ENCODE results near the gene TMEM72.

The TMEM72 gene

DNA sequence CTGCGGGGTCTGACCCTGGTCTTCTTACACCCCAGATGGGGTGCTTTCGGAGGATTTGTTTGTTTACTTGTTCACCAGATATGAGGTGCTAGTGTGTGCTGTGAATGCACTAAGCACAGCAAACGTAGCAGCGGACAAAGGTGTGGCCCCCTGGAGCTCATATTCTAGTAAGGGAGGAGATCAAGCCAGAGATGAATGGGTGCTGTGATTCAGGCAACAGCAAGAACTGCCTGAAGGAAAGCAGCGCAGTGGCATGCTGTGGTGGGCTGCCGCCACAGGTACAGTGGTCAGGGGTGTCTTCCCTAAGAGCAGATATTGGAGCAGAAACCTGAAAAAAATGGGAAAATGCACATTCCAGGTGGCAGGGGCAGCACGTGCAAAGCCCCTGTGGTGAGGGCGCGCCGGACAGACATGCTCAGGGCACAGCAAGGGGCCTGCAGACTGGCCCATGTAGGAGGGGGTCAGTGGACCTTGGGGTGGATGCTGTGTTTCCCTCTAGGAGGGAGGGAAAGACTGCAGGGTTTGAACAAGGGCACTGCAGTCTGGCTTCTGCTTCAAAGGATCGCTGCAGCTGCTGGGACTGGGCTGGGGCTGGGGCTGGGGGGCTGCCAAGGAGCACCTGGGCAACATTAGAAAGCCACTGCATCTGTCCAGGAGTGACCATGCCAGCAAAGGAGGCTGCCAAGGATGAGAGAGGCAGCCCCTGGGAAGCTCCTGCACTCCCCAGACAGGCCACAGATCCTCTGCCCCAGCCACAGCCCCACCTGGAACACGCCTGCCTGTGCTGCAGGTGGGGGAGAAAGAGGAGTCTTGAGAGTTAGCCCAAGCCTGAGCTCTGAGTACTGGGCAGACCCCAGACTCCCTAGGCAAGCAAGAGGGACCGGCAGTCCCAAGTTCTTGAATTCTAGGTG is 68.4 kb downstream of the TMEM72 start:
- DNase-seq (ENCODE audit: low read depth in 2 of 2) = no peak

DNA sequence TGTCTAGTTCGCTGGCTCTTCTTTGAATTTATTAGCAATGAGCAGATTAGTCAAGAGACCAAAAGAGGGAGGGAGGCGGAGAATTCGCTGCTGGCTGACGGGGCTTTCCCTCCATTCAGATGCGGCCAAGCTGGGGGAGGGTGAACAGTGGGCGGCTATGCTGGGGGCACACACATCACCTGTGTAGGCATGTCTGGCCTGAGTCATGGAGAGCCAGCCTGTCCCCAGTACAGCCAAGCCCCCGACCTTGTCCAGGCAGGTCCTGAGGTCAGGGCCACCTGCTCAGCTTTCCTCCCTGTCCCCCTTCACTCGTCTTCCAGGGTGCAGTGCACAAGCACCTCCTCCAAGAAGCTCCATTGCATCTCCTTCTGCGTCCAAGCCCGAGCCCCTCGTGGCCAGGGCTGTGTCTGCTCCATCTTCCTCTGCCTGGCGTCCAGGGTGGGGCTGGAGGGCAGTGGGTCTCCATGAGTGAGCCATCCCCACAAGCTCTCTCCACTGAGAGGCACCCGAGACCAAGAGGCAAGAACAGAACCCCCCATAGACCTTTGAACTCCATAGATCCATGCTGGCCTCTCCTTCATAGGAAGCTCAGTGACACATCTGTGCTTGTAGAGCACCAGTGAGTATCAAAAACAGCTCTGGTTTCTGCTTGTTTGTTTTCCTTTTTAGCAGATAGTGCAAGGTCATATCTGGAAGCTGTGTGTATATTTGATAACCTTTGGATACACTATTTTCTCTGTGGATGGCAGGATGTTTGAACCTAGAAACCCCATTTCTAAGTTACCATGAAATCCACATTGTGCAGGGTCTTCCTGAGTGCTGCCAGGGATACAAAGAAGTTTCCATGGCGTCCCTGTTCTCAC is 69.4 kb downstream of the TMEM72 start:
- DNase-seq (ENCODE audit: low read depth in 2 of 2) = no peak

DNA sequence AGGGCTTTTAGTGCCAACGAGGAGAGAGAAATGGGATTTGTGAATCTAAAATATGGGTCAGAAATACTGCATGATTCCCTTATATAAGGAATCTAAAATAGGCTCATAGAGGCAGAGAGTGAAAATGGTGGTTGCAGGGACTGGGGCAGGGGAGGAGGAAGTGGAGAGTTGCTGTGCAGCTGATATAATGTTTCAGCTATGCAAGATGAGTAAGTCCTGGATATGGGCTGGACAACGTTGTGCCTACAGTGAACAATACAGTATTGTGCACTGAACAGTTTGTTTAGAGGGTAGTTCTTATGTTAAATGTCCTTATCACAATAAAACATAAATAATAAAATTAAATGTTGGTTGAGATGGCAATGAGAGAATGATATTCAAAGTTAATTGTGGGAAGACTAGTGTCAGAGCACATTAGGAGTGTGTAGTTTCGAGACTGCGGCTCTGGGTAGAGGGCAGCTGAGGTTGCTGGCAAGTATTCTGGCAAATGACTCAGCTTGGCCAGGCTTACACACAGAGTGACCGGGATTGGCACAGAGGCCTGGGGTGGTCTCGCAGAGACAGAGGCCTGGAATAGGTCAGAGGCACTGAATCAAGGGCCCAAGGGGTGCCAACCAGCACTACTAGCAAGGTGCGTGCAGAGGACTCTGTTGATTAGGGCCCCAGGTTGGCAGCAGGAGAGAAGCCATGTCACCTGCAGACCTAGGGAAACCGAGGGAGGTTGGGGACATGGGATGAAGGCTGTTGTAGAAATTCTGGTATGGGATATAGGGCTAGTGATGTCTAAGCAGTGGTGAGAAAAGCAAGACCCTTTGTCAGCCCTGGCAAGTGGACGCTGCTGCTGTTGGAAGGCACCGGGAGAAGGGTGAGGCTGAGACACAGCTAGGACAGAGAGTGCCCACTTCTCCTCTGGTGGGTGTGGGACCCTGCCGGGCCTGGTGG is 70.3 kb downstream of the TMEM72 start:
- DNase-seq (ENCODE audit: low read depth in 2 of 2) = no peak

DNA sequence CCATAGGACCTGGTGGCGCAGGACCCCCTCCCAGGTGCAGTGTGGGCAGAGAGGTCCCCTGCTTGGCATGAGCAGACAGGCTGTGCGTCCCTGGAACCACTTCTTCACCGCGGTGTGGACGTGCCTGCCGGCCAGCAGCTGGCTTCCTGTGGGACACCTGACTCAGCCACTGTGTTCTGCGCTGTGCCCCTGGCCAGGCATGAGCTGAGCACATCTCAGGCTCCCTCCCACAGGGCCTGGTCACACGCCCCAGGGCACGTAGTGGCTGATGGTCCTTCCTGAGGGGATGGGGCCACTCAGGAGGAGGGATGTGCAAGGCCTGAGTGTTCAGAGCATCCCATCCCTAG is 71.0 kb downstream of the TMEM72 start:
- DNase-seq (ENCODE audit: low read depth in 2 of 2) = no peak

DNA sequence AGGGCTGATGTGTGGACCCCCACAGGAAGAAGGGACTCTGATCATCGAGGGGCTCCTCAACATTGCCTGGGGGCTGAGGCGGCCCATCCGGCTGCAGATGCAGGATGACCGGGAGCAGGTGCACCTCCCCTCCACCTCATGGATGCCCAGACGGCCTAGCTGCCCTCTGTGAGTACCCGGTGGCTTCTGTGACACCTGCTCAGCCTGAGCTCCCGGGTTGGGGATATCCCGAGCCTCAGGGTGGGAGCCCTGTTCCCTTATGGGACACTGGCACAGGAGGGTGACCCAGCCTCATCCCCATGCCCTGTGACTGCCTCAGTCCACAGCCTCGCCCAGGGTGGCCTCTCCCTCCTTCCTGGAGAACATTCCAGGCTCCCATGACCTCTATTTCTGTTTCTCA is 71.4 kb downstream of the TMEM72 start:
- no peak for DNase-seq (ENCODE audit: low read depth in 2 of 2)

DNA sequence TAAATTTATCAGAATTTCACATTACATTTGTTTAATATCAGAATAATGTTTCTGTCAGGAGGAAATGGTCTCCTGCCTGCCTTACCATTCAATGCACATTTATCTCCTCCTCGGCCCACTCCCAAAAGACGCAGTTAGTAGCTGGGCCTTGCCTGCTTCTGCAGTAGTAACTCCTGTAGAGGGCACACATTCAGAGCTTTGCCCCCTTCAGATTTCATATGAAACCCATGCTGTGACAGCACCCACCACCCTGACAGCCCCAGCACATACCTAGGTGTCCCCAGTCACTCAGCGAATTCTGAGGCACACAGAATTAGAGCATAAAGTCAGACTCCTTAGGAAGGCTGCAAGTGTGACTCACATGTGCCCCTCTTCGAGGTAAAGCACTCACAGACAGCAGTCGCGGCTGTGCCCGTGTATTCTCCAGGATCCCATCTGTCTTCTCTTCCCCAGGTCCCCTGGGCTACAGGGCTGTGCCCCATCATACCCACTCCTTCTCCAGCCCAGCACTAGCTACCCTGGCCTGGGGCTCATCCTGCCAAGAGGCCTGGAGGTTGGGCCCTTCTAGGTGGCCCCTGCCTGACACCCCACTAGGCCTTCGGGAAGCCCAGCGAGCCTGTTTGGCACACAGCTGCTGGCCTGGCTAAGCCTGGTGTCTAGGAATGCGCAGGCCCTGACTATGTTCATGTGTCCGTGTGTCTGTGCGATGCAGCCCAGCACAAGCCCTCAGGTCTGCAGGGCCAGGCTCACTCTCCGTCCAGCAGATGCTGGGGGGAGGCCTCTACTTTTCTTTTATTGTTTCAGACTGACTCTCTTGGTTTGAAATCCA is 72.1 kb downstream of the TMEM72 start:
- no peak for DNase-seq (ENCODE audit: low read depth in 2 of 2)

DNA sequence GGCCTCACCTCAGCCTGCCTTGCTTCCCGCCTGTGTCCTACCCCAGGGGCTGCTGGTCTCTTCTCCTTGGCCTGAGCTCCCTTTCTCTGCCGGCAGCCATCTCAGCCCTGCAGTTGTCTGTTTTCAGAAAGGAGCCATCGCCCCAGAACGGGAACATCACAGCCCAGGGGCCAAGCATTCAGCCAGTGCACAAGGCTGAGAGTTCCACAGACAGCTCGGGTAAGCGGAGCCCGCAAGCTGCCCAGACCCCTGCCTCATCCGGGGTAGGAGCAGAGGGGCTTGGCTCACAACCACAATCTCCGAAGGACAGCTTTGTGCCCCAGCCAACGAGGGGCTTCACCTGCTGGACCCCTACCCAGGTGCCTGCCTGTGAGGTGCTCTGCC is 72.8 kb downstream of the TMEM72 start:
- DNase-seq (ENCODE audit: low read depth in 2 of 2) = no peak

DNA sequence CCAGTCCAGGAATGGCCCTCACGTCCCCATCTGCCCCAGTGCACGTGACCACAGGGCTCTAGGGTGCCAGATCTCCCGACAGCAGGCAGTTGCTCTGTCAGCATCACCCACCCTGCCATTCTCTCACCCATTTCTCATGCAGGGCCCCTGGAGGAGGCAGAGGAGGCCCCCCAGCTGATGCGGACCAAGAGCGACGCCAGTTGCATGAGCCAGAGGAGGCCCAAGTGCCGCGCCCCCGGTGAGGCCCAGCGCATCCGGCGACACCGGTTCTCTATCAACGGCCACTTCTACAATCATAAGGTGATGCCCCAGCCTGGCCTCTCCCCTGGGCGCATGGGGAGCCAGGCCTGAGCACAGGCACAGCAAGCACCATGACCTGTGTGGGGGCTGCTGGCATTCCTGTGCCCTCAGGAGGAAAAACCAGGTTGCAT is 73.5 kb downstream of the TMEM72 start:
- no peak for DNase-seq (ENCODE audit: low read depth in 2 of 2)

DNA sequence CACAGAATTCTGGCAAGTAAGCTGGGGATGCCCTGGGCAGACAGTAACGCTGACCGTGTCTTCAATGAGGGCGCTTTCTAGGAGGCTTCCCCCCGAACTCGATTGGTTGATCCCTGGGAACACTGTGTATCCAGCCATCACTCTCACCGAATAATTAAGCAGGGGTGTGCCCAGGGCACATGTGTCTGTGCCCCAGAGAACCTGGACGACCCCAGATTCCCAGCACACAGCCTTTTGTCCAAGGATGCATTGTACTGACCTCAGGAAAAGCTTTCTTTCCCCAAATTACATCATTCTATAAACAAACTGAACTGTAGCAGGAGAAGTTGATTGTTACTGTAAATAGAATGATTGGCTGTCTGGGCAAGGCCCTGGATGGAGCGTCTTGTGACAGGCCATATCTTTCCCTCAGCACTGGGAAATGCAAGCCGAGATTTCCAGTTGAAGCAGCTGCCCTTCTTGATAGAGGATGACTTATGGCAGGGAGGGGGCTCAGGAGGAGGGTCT is 74.1 kb downstream of the TMEM72 start:
- DNase-seq (ENCODE audit: low read depth in 2 of 2) = no peak

DNA sequence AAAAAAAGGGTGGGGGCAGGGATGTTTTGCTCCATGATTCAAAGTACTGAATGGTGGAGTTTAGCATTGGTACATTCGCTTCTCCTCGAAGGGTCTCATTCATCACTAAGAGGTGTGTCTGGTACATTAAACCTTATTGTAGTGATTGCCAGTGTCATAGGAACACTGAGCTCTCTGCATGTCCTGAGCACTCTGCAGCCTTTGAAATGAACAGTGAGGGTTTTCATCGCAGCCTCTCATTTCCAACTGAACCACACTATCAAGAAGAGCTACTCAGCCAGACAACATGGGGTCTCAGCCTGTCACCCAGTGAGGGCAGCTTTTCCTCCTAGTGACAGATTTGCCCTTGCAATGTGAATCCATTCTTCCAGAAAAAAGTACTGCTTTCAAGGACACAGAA is 75.0 kb downstream of the TMEM72 start:
- no peak for DNase-seq (ENCODE audit: low read depth in 2 of 2)
